GM11168 (cell line): Measurements from ENCODE around the gene SPATA2.

Source experiments
- in situ Hi-C: fragments of 300-500 bp; cut with MboI; formaldehyde crosslinking; loops from one replicate; pipeline ENCODE4 v1.12.0; 2022; ENCODE audit warnings: low sequenced_read_pairs; ENCODE audit not compliant: unreplicated experiment

SPATA2 gene

GRCh38 chr20:49887251-49888211, 27.8 kb downstream of the SPATA2 start:
- in situ Hi-C loops: no loop called here

- in situ Hi-C loops: no loop called here
Observed at GRCh38 chr20:49886571-49887213, 28.6 kb downstream of the SPATA2 start.

GRCh38 chr20:49885558-49886332, 29.6 kb downstream of the SPATA2 start:
- in situ Hi-C loops: no loop called here

- in situ Hi-C loops: no loop called here
Observed at GRCh38 chr20:49883246-49883802, 32.0 kb downstream of the SPATA2 start.

GRCh38 chr20:49882171-49882970, 33.0 kb downstream of the SPATA2 start:
- in situ Hi-C loops: no loop called here

- in situ Hi-C loops: no loop called here
Observed at GRCh38 chr20:49880724-49881445, 34.4 kb downstream of the SPATA2 start.

GRCh38 chr20:49880177-49880576, 35.2 kb downstream of the SPATA2 start:
- in situ Hi-C loops: no loop called here

GRCh38 chr20:49878977-49879376, 36.4 kb downstream of the SPATA2 start:
- in situ Hi-C loops: no loop called here

- in situ Hi-C loops: no loop called here
Observed at GRCh38 chr20:49877386-49877921, 37.9 kb downstream of the SPATA2 start.

GRCh38 chr20:49874696-49875095, 40.6 kb downstream of the SPATA2 start:
- in situ Hi-C loops: loop anchor here (25.0 kb wide), 1 partner anchor 537 kb away; no protein-coding TSS in a partner anchor

GRCh38 chr20:49872056-49872455, 43.3 kb downstream of the SPATA2 start:
- in situ Hi-C loops: loop anchor here (25.0 kb wide), 1 partner anchor 535 kb away; no protein-coding TSS in a partner anchor

GRCh38 chr20:49871391-49871948, 43.9 kb downstream of the SPATA2 start:
- in situ Hi-C loops: loop anchor here (25.0 kb wide), 1 partner anchor 534 kb away; no protein-coding TSS in a partner anchor

GRCh38 chr20:49870261-49870660, 45.1 kb downstream of the SPATA2 start:
- in situ Hi-C loops: loop anchor here (25.0 kb wide), 1 partner anchor 533 kb away; no protein-coding TSS in a partner anchor

GRCh38 chr20:49868964-49869363, 46.4 kb downstream of the SPATA2 start:
- in situ Hi-C loops: loop anchor here (25.0 kb wide), 1 partner anchor 532 kb away; no protein-coding TSS in a partner anchor

GRCh38 chr20:49868538-49868937, 46.8 kb downstream of the SPATA2 start:
- in situ Hi-C loops: loop anchor here (25.0 kb wide), 1 partner anchor 531 kb away; no protein-coding TSS in a partner anchor

GRCh38 chr20:49867453-49868215, 47.7 kb downstream of the SPATA2 start:
- in situ Hi-C loops: loop anchor here (25.0 kb wide), 1 partner anchor 530 kb away; no protein-coding TSS in a partner anchor

GRCh38 chr20:49866051-49866450, 49.3 kb downstream of the SPATA2 start:
- in situ Hi-C loops: loop anchor here (25.0 kb wide), 1 partner anchor 529 kb away; no protein-coding TSS in a partner anchor
